Measurements from ENCODE around the gene B3GAT2.

B3GAT2 gene, protein sequence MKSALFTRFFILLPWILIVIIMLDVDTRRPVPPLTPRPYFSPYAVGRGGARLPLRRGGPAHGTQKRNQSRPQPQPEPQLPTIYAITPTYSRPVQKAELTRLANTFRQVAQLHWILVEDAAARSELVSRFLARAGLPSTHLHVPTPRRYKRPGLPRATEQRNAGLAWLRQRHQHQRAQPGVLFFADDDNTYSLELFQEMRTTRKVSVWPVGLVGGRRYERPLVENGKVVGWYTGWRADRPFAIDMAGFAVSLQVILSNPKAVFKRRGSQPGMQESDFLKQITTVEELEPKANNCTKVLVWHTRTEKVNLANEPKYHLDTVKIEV

GRCh38 chr6:70956451-70957283 is at the start of gene B3GAT2:
Gene B3GAT2 (minus strand): TSS chr6:70957060. CDS start chr6:70956429, 631 bp downstream.
- no peak within 1 kb of the TSS for H3K27ac Mint-ChIP-seq
- H3K4me1 Mint-ChIP-seq (ENCODE audit: low read depth), result peaks cover 21% of the 10 kb centered on the region
- H3K9me3 Mint-ChIP-seq (ENCODE audit: low read depth), result no peaks in the 10 kb centered on the region
- peaks cover 32% of the 10 kb centered on the region for H3K27me3 Mint-ChIP-seq
- no peaks in the 10 kb centered on the region for H3K36me3 Mint-ChIP-seq
- H3K4me3 Mint-ChIP-seq, result peak within 1 kb of the TSS; percentile 88

DNA sequence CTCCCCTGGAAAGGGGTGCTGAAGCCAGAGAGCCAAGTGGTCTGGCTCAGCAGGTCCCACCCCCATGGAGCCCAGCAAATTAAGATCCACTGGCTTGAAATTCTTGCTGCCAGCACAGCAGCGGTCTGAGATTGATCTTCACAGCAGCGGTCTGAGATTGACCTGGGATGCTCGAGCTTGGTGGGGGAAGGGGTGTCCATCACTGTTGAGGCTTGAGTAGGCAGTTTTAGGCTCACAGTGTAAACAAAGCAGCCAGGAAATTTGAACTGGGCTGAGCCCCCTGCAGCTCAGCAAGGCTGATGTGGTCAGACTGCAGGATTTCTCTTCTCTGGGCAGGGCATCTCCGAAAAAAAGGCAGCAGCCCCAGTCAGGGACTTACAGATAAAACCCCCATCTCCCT is 41.3 kb upstream of the B3GAT2 start:
- Mint-ChIP-seq H3K36me3 (no peaks in the 10 kb centered on the region), H3K27me3 (peaks cover 18% of the 10 kb centered on the region)

DNA sequence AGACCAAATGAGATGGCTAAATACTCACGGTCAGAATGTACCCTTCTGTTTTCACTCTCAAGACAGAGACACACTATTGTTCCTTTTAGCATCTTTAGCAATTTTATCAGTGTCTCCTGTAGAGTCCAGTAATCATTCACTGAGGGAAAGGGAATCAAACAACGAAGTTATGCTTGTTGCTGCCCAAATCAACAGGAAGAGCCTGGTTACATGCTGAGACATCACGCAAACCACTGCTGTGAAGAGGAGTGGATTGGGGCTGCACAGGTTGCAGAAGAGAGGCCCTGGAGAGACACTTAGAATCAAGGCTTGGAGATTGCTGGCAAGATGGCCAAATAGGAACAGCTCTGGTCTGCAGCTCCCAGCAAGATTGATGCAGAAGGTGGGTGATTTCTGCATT is 40.5 kb upstream of the B3GAT2 start:
- Mint-ChIP-seq H3K4me1 (ENCODE audit: low read depth) (no peaks in the 10 kb centered on the region), H3K9me3 (ENCODE audit: low read depth) (no peaks in the 10 kb centered on the region), H3K27me3 (peaks cover 18% of the 10 kb centered on the region), H3K36me3 (no peaks in the 10 kb centered on the region), H3K4me3 (no peak overlapping the region), H3K27ac (no peak overlapping the region)

More for the DNA sequence above, 41.3 kb upstream of the B3GAT2 start:
- Mint-ChIP-seq H3K27ac (no peak overlapping the region), H3K9me3 (ENCODE audit: low read depth) (no peaks in the 10 kb centered on the region), H3K4me1 (ENCODE audit: low read depth) (no peaks in the 10 kb centered on the region), H3K4me3 (no peak overlapping the region)

- H3K4me1 Mint-ChIP-seq (ENCODE audit: low read depth), result no peaks in the 10 kb centered on the region
- H3K9me3 Mint-ChIP-seq (ENCODE audit: low read depth), result no peaks in the 10 kb centered on the region
- no peak overlapping the region for H3K4me3 Mint-ChIP-seq
- H3K27ac Mint-ChIP-seq, result no peak overlapping the region
- H3K36me3 Mint-ChIP-seq, result no peaks in the 10 kb centered on the region
- peaks cover 20% of the 10 kb centered on the region for H3K27me3 Mint-ChIP-seq
Observed at GRCh38 chr6:70996106-70996505, 39.2 kb upstream of the B3GAT2 start.

DNA sequence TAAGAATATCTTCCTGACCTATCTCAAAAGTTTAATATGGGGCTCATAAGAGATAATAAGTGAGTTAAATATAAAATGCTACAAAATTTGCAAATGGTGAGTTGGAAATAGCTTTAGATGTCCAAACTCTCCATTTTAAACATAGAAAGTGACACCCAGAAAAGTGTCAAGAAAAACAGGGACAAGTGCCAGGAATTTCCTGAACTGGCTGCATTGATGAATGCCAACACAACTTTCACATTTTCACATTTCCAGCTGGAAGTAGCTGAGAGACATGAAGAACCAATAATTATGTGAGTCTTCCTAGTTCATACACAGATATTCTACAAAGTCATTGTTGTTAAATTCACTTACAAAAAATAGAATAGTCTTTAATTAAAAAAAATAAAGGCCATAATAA is 38.6 kb upstream of the B3GAT2 start:
- Mint-ChIP-seq H3K27me3 (peaks cover 18% of the 10 kb centered on the region), H3K4me3 (no peak overlapping the region), H3K4me1 (ENCODE audit: low read depth) (no peaks in the 10 kb centered on the region), H3K36me3 (no peaks in the 10 kb centered on the region), H3K27ac (no peak overlapping the region), H3K9me3 (ENCODE audit: low read depth) (no peaks in the 10 kb centered on the region)

- Mint-ChIP-seq H3K27me3 (peaks cover 10% of the 10 kb centered on the region), H3K36me3 (no peaks in the 10 kb centered on the region)
Observed at GRCh38 chr6:70991253-70991652, 34.4 kb upstream of the B3GAT2 start.

DNA sequence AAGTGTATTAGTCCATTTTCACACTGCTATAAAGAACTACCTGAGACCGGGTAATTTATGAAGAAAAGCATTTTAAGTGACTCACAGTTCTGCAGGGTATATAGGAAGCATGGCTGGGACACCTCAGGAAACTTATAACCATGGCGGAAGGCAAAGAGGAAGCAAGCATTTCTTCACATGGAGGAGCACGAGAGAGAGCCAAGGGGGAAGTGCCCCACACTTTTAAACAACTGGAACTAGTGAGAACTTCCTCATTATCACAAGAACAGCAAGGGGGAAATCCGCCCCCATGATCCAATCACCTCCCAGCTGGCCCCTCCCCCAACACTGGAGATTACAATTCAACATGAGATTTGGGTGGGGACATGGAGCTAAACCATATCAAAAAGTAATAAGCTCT is 28.3 kb upstream of the B3GAT2 start:
- Mint-ChIP-seq H3K27me3 (peaks cover 5% of the 10 kb centered on the region), H3K4me3 (no peak overlapping the region), H3K27ac (no peak overlapping the region), H3K4me1 (ENCODE audit: low read depth) (no peaks in the 10 kb centered on the region), H3K36me3 (no peaks in the 10 kb centered on the region), H3K9me3 (ENCODE audit: low read depth) (no peaks in the 10 kb centered on the region)

More at GRCh38 chr6:70991253-70991652, 34.4 kb upstream of the B3GAT2 start:
- H3K4me1 Mint-ChIP-seq (ENCODE audit: low read depth), result no peaks in the 10 kb centered on the region
- no peak overlapping the region for H3K27ac Mint-ChIP-seq
- H3K9me3 Mint-ChIP-seq (ENCODE audit: low read depth), result no peaks in the 10 kb centered on the region
- no peak overlapping the region for H3K4me3 Mint-ChIP-seq

DNA sequence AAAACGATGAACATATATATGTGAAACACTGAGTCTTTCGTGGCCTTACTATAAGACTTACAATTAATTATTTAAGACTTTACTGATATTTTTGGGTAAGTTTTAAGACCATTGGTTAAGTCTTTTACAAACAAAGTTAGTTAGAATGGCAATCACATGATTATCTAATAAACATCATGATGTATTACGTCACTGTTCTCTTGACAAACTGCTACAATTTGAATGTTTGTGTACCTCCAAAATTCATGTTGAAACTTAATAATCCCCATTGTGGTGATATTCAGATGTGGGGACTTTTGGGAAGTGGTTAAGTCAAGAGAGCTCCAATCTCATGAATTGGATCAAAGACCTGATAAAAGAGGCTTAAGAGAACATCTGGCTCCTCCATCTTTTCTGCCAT is 25.9 kb upstream of the B3GAT2 start:
- H3K4me3 Mint-ChIP-seq, result no peak overlapping the region
- no peaks in the 10 kb centered on the region for H3K36me3 Mint-ChIP-seq
- no peaks in the 10 kb centered on the region for H3K4me1 Mint-ChIP-seq (ENCODE audit: low read depth)
- no peaks in the 10 kb centered on the region for H3K9me3 Mint-ChIP-seq (ENCODE audit: low read depth)
- H3K27ac Mint-ChIP-seq, result no peak overlapping the region
- H3K27me3 Mint-ChIP-seq, result peaks cover 4% of the 10 kb centered on the region

DNA sequence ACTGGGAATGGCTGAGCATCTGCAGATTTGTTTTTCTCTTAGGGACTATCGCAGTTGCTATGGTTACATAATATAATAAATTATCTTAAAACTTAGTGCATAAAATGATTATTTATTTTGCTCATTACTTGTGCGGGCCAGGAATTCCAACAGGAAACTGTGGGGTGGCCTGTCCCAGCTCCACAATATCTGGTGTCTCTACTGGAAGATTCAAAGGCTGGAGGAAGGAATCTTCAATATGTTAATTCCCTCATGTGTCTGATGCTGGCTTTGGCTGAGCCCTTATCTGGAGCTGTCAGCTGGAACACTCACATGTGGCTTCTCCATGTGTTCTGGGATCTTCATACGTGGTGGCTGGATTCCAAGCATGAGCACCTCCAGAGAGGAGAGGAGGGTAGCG is 23.9 kb upstream of the B3GAT2 start:
- H3K9me3 Mint-ChIP-seq (ENCODE audit: low read depth), result no peaks in the 10 kb centered on the region
- H3K27me3 Mint-ChIP-seq, result peaks cover 4% of the 10 kb centered on the region
- no peak overlapping the region for H3K27ac Mint-ChIP-seq
- no peaks in the 10 kb centered on the region for H3K36me3 Mint-ChIP-seq
- H3K4me1 Mint-ChIP-seq (ENCODE audit: low read depth), result no peaks in the 10 kb centered on the region
- no peak overlapping the region for H3K4me3 Mint-ChIP-seq

DNA sequence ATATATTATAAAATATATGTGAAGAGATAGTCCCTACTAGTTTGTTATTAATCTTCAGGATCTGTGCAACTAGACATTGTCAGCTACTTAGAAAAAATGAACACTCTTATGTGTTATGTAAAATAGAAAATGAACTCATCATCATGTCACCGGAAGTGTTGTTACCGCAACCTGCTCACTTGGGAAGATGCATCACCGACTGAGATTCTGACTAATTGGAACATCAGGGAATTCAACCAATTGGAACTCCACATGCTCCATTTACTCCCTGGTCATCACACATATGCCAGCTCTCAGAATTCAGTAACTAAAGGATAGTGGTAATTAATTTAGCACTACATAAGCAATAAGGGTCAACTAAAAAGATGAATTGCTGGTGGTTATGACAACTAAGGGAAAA is 16.7 kb upstream of the B3GAT2 start:
- Mint-ChIP-seq H3K9me3 (ENCODE audit: low read depth) (no peaks in the 10 kb centered on the region), H3K4me3 (no peak overlapping the region), H3K27me3 (peaks cover 12% of the 10 kb centered on the region), H3K36me3 (peaks cover 2% of the 10 kb centered on the region), H3K27ac (no peak overlapping the region), H3K4me1 (ENCODE audit: low read depth) (no peaks in the 10 kb centered on the region)

GRCh38 chr6:70967049-70967448 is 10.2 kb upstream of the B3GAT2 start:
- peaks cover 3% of the 10 kb centered on the region for H3K9me3 Mint-ChIP-seq (ENCODE audit: low read depth)
- H3K36me3 Mint-ChIP-seq, result no peaks in the 10 kb centered on the region
- H3K27ac Mint-ChIP-seq, result no peak overlapping the region
- H3K4me3 Mint-ChIP-seq, result no peak overlapping the region
- no peaks in the 10 kb centered on the region for H3K27me3 Mint-ChIP-seq
- no peaks in the 10 kb centered on the region for H3K4me1 Mint-ChIP-seq (ENCODE audit: low read depth)

DNA sequence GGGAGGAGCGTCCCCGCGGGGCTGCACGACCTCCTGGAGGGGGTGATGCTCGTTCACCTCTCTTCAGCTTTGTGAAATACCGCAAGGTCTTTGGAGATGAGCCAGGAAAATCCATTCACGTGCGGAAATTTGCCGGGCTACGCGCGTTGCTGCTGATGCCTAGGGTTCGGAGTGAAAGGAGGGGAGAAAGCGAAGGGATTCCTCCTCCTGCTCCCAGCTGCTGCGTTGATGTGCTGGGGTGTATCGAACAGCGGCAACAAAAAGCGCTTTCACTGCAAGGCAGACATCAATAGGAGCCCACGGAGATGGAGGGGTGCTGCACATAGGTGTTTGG is 391 bp upstream of the B3GAT2 start:
- Mint-ChIP-seq H3K27me3 (peaks cover 32% of the 10 kb centered on the region), H3K9me3 (ENCODE audit: low read depth) (peaks cover under 1% of the 10 kb centered on the region), H3K27ac (no peak overlapping the region), H3K4me1 (ENCODE audit: low read depth) (peaks cover 21% of the 10 kb centered on the region), H3K36me3 (no peaks in the 10 kb centered on the region), H3K4me3 (peak overlapping the region; percentile 73)

GRCh38 chr6:70956191-70956450 is 739 bp downstream of the B3GAT2 start:
- H3K36me3 Mint-ChIP-seq, result no peaks in the 10 kb centered on the region
- H3K4me3 Mint-ChIP-seq, result peak overlapping the region; percentile 88
- H3K27me3 Mint-ChIP-seq, result peaks cover 32% of the 10 kb centered on the region
- H3K9me3 Mint-ChIP-seq (ENCODE audit: low read depth), result no peaks in the 10 kb centered on the region
- no peak overlapping the region for H3K27ac Mint-ChIP-seq
- H3K4me1 Mint-ChIP-seq (ENCODE audit: low read depth), result peaks cover 21% of the 10 kb centered on the region

DNA sequence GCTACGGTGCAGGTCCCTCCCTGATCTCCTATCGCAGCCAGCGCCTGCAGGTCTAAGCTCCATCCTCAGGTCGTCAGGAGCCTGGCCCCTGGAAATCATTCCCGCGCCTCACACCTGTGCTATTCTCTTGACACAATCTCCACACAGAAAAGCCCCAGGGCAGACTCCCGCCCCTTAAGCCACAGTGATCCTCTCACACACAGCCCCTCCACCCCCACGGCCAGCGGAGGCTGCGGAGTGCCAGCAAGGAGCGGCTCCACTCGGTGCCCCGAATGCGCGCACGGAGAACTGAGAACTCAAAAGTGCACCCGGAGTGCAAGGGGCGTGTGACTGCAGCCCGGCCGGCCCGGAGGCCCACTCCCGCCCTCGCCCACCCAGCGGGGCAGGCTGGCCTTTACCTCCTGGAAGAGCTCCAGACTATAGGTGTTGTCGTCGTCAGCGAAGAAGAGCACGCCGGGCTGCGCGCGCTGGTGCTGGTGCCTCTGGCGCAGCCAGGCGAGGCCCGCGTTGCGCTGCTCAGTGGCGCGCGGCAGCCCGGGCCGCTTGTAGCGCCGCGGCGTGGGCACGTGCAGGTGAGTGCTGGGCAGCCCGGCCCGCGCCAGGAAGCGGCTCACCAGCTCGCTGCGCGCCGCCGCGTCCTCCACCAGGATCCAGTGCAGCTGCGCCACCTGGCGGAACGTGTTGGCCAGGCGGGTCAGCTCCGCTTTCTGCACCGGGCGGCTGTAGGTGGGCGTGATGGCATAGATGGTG is 1.2 kb downstream of the B3GAT2 start:
- H3K4me1 Mint-ChIP-seq (ENCODE audit: low read depth), result peaks cover 21% of the 10 kb centered on the region
- no peaks in the 10 kb centered on the region for H3K36me3 Mint-ChIP-seq
- H3K27ac Mint-ChIP-seq, result no peak overlapping the region
- no peaks in the 10 kb centered on the region for H3K9me3 Mint-ChIP-seq (ENCODE audit: low read depth)
- H3K4me3 Mint-ChIP-seq, result peak overlapping the region; percentile 88
- H3K27me3 Mint-ChIP-seq, result peaks cover 32% of the 10 kb centered on the region

DNA sequence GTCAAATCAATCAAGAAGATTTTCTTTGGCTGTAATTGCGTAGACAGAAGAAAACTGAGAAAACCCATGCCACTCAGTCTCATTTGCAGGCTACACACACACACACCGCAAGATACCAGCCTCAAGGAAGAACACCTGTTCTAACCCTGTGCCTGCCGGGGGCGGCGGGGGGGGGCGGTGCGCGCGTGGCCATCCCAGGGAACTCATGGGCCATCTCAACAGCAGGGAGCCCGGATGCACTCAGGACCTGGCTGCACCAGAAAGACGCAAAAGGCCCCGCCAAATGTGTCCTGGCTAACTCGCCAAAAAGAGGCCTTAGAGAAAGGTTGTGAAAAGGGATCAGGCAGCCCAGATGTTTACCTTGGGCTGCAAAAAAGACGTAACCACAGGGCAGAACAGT is 2.1 kb downstream of the B3GAT2 start:
- H3K4me3 Mint-ChIP-seq, result peak overlapping the region; percentile 77
- H3K9me3 Mint-ChIP-seq (ENCODE audit: low read depth), result no peaks in the 10 kb centered on the region
- H3K4me1 Mint-ChIP-seq (ENCODE audit: low read depth), result peaks cover 21% of the 10 kb centered on the region
- H3K27me3 Mint-ChIP-seq, result peaks cover 29% of the 10 kb centered on the region
- H3K36me3 Mint-ChIP-seq, result no peaks in the 10 kb centered on the region
- H3K27ac Mint-ChIP-seq, result no peak overlapping the region

Data from activated naive CD8-positive, alpha-beta T cell (primary cell).